DND-41 (cell line): Measurements from ENCODE around the gene ISG15.

Source experiments
- ATAC-seq: fragments of 200-7000 bp; cut with Tn5 transposase; 3 replicates; pipeline ENCODE4 v1.9.1; 2021; ENCODE audit warnings: low read depth; ENCODE audit not compliant: insufficient read depth
- DNase-seq: peaks from one replicate; pipeline ENCODE4 v3.0.0-alpha.2; 2020
- H2AFZ ChIP-seq: 2 replicates; pipeline ENCODE4 v1.6.0; 2012; ENCODE audit warnings: low read depth, low read length
- H3K27ac ChIP-seq: 2 replicates; pipeline ENCODE4 v1.5.1; 2012; ENCODE audit warnings: low read length, inconsistent platforms
- H3K27me3 ChIP-seq: fragments of 200-600 bp; sonication (generic); 2 replicates; pipeline ENCODE4 v1.6.0; 2012; ENCODE audit warnings: low read length, mild to moderate bottlenecking, inconsistent platforms; ENCODE audit not compliant: insufficient read depth, poor library complexity
- H3K36me3 ChIP-seq: 2 replicates; pipeline ENCODE4 v1.5.1; 2012; ENCODE audit warnings: low read length, inconsistent platforms; ENCODE audit not compliant: insufficient read depth
- H3K4me1 ChIP-seq: 2 replicates; pipeline ENCODE4 v1.5.1; 2012; ENCODE audit warnings: mild to moderate bottlenecking, low read length; ENCODE audit not compliant: insufficient read depth
- H3K4me2 ChIP-seq: 2 replicates; pipeline ENCODE4 v1.6.0; 2012; ENCODE audit warnings: mild to moderate bottlenecking, moderate library complexity, low read length, inconsistent platforms; ENCODE audit not compliant: insufficient read depth
- H3K4me3 ChIP-seq, 2 experiments: fragments of 200-600 bp in 1 of 2; shearing (Covaris generic) in 1 of 2; 2 replicates each; pipeline ENCODE4 v1.5.1; 2012 to 2016; ENCODE audit warnings: inconsistent platforms in 2 of 2, low read length in 2 of 2, mild to moderate bottlenecking in 2 of 2, low read depth in 1 of 2, moderate library complexity in 1 of 2
- H3K79me2 ChIP-seq: 2 replicates; pipeline ENCODE4 v1.6.0; 2012; ENCODE audit warnings: low read length, inconsistent platforms; ENCODE audit not compliant: insufficient read depth
- H3K9ac ChIP-seq: 2 replicates; pipeline ENCODE4 v1.6.0; 2012; ENCODE audit warnings: low read depth, mild to moderate bottlenecking, inconsistent platforms, low read length, moderate library complexity
- H3K9me3 ChIP-seq: 2 replicates; pipeline ENCODE4 v1.5.1; 2012; ENCODE audit warnings: low read length, moderate library complexity, mild to moderate bottlenecking, inconsistent platforms; ENCODE audit not compliant: insufficient read depth, severe bottlenecking
- H4K20me1 ChIP-seq: 2 replicates; pipeline ENCODE4 v1.6.0; 2012; ENCODE audit warnings: low read length; ENCODE audit not compliant: insufficient read depth
- EZH2 ChIP-seq: IDR thresholded peaks from 3 replicates; pipeline ENCODE4 v1.6.1; 2012; ENCODE audit warnings: borderline replicate concordance, low read depth, mild to moderate bottlenecking, moderate library complexity, low read length, inconsistent platforms; ENCODE audit not compliant: severe bottlenecking
- TF ChIP-seq, protein P1 (sequence below): IDR thresholded peaks from 2 replicates; pipeline ENCODE4 v1.5.1; 2012; ENCODE audit warnings: borderline replicate concordance, low read length, moderate library complexity, mild to moderate bottlenecking; ENCODE audit not compliant: poor library complexity, severe bottlenecking; ENCODE audit errors: extremely low read depth

The ISG15 gene

DNA sequence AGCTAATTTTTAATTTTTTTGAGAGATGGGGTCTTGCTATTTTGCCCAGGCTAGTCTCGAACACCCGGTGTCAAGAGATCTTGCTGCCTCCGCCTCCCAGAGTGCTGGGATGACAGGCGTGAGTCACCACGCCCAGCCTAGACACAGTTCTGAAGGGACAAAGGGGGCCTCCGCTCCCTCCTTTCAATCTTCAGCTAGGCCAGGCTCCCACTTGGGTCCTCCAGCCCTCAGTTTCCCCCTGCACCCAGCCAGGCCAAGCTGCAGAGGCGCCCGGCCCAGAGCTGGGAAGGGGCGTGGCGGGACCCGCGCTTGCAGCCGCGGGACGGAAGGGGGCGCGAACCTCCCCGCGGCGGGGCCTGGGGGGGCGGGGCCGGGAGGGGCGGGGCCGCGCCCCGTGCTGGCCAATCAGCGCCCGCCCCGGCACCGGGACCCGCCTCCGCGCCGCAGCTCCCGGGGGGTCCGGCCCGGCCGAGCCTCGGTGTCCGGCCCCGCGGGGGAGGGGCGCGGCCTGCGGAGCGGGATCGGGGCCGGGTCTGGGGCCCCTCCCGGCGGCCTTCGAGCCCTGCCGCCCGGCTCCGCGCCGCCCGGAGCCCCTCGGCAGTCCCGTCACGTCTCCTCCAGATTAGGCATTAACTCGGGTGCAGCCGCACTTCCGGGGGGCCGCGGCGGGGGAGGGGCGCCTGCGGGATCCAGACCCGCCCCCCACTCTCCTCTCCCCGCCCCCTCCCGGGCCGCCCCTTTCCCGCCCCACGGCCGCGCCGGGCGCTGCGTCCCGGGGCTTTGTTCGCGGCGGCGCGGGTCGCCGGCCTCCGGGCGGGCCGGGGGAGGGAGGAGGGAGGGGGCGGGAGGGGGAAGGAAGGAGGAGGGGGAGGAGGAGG, 6.1 kb downstream of the ISG15 start:
- H3K27me3 ChIP-seq: no peaks in the 10 kb centered on the region
- H2AFZ ChIP-seq: peak overlapping the region; percentile 75
- H3K79me2 ChIP-seq: peaks cover 6% of the 10 kb centered on the region; the same call in 1 of the 2 replicates
- peak overlapping the region in 1 of 2 experiments; percentile 56; a peak in 2 of 4 replicates for H3K4me3 ChIP-seq
- peak; percentile 65 for ATAC-seq
- peaks cover 26% of the 10 kb centered on the region for H4K20me1 ChIP-seq
- no peak for TF ChIP-seq EZH2
- TF ChIP-seq, protein P1, sequence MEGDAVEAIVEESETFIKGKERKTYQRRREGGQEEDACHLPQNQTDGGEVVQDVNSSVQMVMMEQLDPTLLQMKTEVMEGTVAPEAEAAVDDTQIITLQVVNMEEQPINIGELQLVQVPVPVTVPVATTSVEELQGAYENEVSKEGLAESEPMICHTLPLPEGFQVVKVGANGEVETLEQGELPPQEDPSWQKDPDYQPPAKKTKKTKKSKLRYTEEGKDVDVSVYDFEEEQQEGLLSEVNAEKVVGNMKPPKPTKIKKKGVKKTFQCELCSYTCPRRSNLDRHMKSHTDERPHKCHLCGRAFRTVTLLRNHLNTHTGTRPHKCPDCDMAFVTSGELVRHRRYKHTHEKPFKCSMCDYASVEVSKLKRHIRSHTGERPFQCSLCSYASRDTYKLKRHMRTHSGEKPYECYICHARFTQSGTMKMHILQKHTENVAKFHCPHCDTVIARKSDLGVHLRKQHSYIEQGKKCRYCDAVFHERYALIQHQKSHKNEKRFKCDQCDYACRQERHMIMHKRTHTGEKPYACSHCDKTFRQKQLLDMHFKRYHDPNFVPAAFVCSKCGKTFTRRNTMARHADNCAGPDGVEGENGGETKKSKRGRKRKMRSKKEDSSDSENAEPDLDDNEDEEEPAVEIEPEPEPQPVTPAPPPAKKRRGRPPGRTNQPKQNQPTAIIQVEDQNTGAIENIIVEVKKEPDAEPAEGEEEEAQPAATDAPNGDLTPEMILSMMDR: peak; percentile 64
- peak overlapping the region; percentile 52 for H3K27ac ChIP-seq
- peak; percentile 82 for DNase-seq
- no peaks in the 10 kb centered on the region for H3K9me3 ChIP-seq
- H3K36me3 ChIP-seq: no peaks in the 10 kb centered on the region
- H3K9ac ChIP-seq: peak overlapping the region; percentile 53
- peaks cover 32% of the 10 kb centered on the region for H3K4me1 ChIP-seq
- peak overlapping the region; percentile 71 for H3K4me2 ChIP-seq

DNA sequence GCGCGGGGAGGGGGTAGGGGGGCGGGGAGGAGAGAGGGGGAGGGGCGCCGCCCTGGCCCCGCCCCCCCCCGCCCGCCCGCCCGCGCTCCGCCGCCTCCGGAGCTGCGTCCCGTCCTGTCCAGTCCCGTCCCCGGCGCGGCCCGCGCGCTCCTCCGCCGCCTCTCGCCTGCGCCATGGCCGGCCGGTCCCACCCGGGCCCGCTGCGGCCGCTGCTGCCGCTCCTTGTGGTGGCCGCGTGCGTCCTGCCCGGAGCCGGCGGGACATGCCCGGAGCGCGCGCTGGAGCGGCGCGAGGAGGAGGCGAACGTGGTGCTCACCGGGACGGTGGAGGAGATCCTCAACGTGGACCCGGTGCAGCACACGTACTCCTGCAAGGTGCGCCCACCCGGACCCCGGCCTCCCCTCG, 6.7 kb downstream of the ISG15 start, which contains the start of gene AGRN:
TSS of gene AGRN (plus strand) at position 121 of the 405 bp plus-strand sequence. CDS start at position 174, 53 bp downstream.
- Histone ChIP-seq H3K4me3 (peak within 1 kb of the TSS; percentile 23 to 82; a peak in 3 of 4 replicates), H3K27me3 (no peaks in the 10 kb centered on the region), H4K20me1 (peaks cover 32% of the 10 kb centered on the region), H3K9me3 (no peaks in the 10 kb centered on the region), H3K36me3 (no peaks in the 10 kb centered on the region), H3K4me1 (peaks cover 25% of the 10 kb centered on the region), H3K27ac (peak within 1 kb of the TSS; percentile 56), H2AFZ (peak within 1 kb of the TSS; percentile 78), H3K4me2 (peak within 1 kb of the TSS; percentile 98), H3K79me2 (peaks cover 2% of the 10 kb centered on the region; the same call in 1 of the 2 replicates), H3K9ac (peak within 1 kb of the TSS; percentile 64)
- ATAC-seq (peak; percentile 31), DNase-seq (peak; percentile 42)
- TF ChIP-seq, protein P1: no peak
- TF ChIP-seq EZH2: no peak

DNA sequence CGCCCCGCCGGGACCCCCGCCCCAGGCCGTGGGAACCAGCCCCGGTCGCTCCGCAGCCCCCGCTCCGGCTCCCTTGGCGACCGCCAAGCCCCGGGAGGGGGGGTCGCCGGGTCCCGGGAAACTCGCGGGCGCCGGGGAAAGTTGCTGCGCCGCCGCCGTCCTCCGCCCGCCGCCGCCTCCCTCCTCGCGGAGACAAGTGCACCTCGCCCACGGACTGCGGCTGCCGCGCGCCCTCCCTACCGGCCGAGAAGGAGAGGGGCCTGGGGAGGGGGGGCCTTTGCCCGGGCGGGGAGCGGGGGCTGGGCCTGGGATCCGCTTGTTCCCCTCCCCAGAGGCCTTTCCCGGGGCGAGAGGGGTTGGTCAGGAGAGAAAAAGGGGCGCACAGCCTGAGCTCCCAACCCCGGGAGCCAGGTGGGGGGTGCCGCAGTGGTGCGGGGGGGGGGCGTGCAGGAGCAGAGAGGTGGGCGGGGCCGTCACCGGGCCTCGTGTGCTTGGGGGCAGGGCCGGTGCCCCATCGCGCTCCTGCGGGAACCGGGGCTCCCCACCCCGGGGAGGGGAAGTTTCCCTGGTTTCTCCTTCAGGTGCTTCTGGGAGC, 7.2 kb downstream of the ISG15 start:
- Histone ChIP-seq H3K4me3 (peak overlapping the region; percentile 23 to 82; a peak in 3 of 4 replicates), H3K9me3 (no peaks in the 10 kb centered on the region), H3K79me2 (no peaks in the 10 kb centered on the region), H3K4me1 (peaks cover 20% of the 10 kb centered on the region), H3K27me3 (no peaks in the 10 kb centered on the region), H3K36me3 (no peaks in the 10 kb centered on the region), H3K4me2 (peak overlapping the region; percentile 98), H3K9ac (peak overlapping the region; percentile 64), H3K27ac (0 out of 2 replicates have a peak overlapping the region, but pooled peaks have one; percentile 56), H4K20me1 (peaks cover 32% of the 10 kb centered on the region), H2AFZ (peak overlapping the region; percentile 78; the same call in 1 of the 2 replicates)
- DNase-seq (peak; percentile 45), ATAC-seq (peak; percentile 29)
- TF ChIP-seq EZH2: no peak
- TF ChIP-seq, protein P1: no peak
